GM21390 (cell line): ENCODE measurements around the gene ZIK1.

Experiments
- ATAC-seq: cut with Tn5 transposase; IDR thresholded peaks from one replicate; pipeline ENCODE4 v1.9.1; 2021; ENCODE audit not compliant: unreplicated experiment

The ZIK1 gene

DNA sequence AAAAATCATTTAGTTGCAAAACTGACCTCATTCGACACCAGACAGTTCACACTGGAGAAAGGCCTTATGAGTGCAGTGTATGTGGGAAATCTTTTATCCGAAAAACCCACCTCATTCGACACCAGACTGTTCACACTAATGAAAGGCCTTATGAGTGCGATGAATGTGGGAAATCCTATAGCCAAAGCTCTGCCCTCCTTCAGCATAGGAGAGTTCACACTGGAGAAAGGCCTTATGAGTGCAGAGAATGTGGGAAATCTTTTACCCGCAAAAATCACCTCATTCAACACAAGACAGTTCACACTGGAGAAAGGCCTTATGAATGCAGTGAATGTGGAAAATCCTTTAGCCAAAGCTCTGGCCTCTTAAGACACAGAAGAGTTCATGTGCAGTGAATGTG lies 23.0 kb downstream of the ZIK1 start:
- ATAC-seq: no peak

- ATAC-seq: no peak
Measured at GRCh38 chr19:57611113-57611512, 27.2 kb downstream of the ZIK1 start.

GRCh38 chr19:57613941-57614743 lies 30.2 kb downstream of the ZIK1 start, which contains the start of gene ZNF134:
ZNF134 (plus strand) TSS chr19:57614242; CDS start chr19:57619469, 5,227 bp downstream.
- peak; percentile 95 for ATAC-seq

GRCh38 chr19:57615346-57615745 lies 31.4 kb downstream of the ZIK1 start:
- ATAC-seq: no peak

GRCh38 chr19:57620673-57621348 lies 36.9 kb downstream of the ZIK1 start:
- ATAC-seq: no peak

DNA sequence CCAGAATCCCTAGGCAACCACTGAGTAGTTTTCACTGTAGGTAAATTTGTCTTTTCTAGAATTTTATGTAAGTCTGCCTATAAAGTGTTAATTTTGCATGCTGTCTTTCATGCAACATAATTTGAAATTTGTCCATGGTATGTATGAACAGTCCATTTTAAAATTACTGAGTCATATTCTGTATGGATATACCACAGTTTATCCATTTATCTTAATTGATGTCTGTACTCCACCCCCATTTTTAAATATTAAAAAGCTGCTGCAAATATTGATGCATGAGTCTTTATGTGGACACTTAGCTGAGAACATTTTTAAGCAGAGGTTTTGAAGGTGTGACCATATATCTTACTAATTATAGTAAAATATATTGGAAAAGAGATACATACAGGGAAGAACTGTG lies 39.1 kb downstream of the ZIK1 start:
- ATAC-seq: no peak

GRCh38 chr19:57632987-57633831 lies 49.3 kb downstream of the ZIK1 start, which contains the start of gene ZNF211:
ZNF211 (plus strand) TSS chr19:57633168; CDS start chr19:57633347, 179 bp downstream.
- ATAC-seq: peak; percentile 92

DNA sequence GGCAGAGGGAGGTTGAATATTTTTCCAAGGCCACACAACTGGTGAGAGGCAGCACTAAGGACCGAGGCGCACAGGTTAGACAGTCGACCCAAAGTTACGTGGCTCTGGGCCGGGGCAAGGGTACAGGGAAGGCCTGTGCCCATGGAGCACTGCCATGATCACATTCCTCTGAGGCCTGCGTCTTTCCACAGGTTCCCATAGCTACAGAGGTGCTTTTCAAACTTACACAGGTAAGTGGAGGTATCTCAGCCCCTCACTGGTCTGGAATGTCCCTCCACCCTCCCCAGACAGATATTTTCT lies 49.8 kb downstream of the ZIK1 start:
- no peak for ATAC-seq

GRCh38 chr19:57637379-57637778 lies 53.4 kb downstream of the ZIK1 start:
- no peak for ATAC-seq

DNA sequence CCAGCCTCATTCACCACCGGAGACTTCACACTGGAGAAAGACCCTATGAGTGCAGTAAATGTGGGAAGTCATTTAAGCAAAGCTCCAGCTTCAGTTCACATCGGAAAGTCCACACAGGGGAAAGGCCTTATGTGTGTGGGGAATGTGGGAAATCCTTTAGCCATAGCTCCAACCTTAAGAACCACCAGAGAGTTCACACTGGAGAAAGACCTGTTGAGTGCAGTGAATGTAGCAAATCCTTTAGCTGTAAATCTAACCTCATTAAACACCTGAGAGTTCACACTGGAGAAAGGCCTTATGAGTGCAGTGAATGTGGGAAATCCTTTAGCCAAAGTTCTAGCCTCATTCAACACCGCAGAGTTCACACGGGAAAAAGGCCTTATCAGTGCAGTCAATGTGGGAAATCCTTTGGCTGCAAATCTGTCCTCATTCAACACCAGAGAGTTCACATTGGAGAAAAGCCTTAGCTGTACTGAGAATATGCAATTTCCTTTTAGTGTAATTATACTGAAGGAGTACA lies 57.8 kb downstream of the ZIK1 start:
- ATAC-seq: no peak

DNA sequence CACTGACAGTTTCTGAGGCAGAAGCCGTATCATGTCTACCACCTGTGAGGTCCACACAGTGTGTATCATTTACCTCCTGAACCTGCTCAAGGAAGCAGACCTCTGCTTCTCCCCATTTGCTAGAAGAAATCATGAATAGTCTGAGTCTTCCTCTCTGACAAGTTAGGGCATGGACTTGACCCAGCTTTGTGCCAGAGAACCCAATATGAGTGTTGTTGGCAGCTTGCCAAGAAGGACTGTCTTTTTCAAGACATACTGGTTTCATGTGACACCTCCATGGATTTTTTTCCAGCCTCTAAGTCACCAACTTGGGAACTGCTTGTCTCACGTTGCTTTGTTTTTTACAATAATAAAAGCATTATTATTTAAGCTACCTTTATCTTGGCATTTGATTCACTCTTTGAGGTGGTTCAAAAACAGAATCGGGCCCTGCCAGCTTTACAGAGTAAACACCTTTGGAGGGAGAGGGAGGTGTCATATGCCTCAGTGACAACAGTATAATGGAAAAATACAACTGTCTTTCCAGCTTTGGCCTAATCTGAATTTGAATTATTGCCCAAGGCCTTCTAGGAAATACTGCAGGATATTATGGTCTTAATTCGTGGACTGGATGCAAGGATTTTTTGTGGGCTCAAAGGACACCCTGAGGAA lies 58.6 kb downstream of the ZIK1 start:
- ATAC-seq: no peak
